GM19099 (cell line): Measurements from ENCODE around the gene OPA1.

Source experiments
- POLR2A ChIP-seq: IDR thresholded peaks from 3 replicates; pipeline ENCODE4 v1.6.1; 2011; ENCODE audit warnings: low read depth; ENCODE audit not compliant: insufficient read length; ENCODE audit errors: extremely low read depth

Gene OPA1

GRCh38 chr3:193708270-193708669 lies 115.3 kb downstream of the OPA1 start:
- TF ChIP-seq POLR2A, result no peak

GRCh38 chr3:193710286-193711165 lies 117.5 kb downstream of the OPA1 start:
- no peak for TF ChIP-seq POLR2A

- no peak for TF ChIP-seq POLR2A
These were observed 118.1 kb downstream of the OPA1 start for GRCh38 chr3:193711166-193711485.

- no peak for TF ChIP-seq POLR2A
These were observed 118.5 kb downstream of the OPA1 start for GRCh38 chr3:193711523-193711963.

- no peak for TF ChIP-seq POLR2A
These were observed 119.1 kb downstream of the OPA1 start for GRCh38 chr3:193711964-193712598.

GRCh38 chr3:193712938-193713337 lies 119.9 kb downstream of the OPA1 start:
- TF ChIP-seq POLR2A, result no peak

- no peak for TF ChIP-seq POLR2A
These were observed 121.6 kb downstream of the OPA1 start for GRCh38 chr3:193714523-193715137.

GRCh38 chr3:193716150-193716549 lies 123.1 kb downstream of the OPA1 start:
- TF ChIP-seq POLR2A, result no peak

GRCh38 chr3:193719735-193720134 lies 126.7 kb downstream of the OPA1 start:
- TF ChIP-seq POLR2A, result no peak

- TF ChIP-seq POLR2A, result no peak
These were observed 127.2 kb downstream of the OPA1 start for GRCh38 chr3:193720169-193720568.

GRCh38 chr3:193722566-193722965 lies 129.6 kb downstream of the OPA1 start:
- TF ChIP-seq POLR2A, result no peak

- no peak for TF ChIP-seq POLR2A
These were observed 134.1 kb downstream of the OPA1 start for GRCh38 chr3:193727089-193727488.

GRCh38 chr3:193728429-193729087 lies 135.6 kb downstream of the OPA1 start:
- no peak for TF ChIP-seq POLR2A

- TF ChIP-seq POLR2A, result no peak
These were observed 136.1 kb downstream of the OPA1 start for GRCh38 chr3:193729088-193729465.

GRCh38 chr3:193729601-193730000 lies 136.6 kb downstream of the OPA1 start:
- no peak for TF ChIP-seq POLR2A
